Naive thymus-derived CD4-positive, alpha-beta T cell (primary cell): ENCODE results near the gene MTMR2. TPM values are rescaled to one million over a fixed set of nuclear protein-coding genes. Genes with fewer than 3 reads are reported as not detected.

Experiments
- ATAC-seq: fragments of 150-1000 bp; cut with Tn5 transposase; 2 replicates; pipeline ENCODE4 v1.10.0; 2021; ENCODE audit warnings: mild to moderate bottlenecking, moderate library complexity
- CTCF ChIA-PET: fragments of 350-600 bp; sonication (Branson Sonifier 250); formaldehyde crosslinking; loops from one replicate; lab custom pipeline; 2021; ENCODE audit warnings: antibody characterized with exemption; lab: Charles Lee
- POLR2A ChIA-PET: fragments of 350-600 bp; sonication (Branson Sonifier 250); formaldehyde crosslinking; loops from one replicate; lab custom pipeline; 2021; ENCODE audit warnings: antibody characterized with exemption, inconsistent platforms; lab: Charles Lee
- DNase-seq, 9 donors: peaks; one replicate each; pipeline versions ENCODE4 v3.0.0 to v3.0.0-alpha.2; 2020 to 2022; ENCODE audit warnings: mixed read lengths in 1 of 9
- H3K27ac ChIP-seq: one replicate; pipeline ENCODE4 v1.7.0; 2013; ENCODE audit warnings: mild to moderate bottlenecking, low read depth, low read length, moderate library complexity
- H3K27me3 ChIP-seq, 2 donors: one replicate each; pipeline ENCODE4 v1.7.0; 2013; ENCODE audit warnings: low read length in 2 of 2, mild to moderate bottlenecking in 2 of 2, moderate library complexity in 2 of 2; ENCODE audit not compliant: control insufficient read depth in 2 of 2, insufficient read depth in 2 of 2
- H3K36me3 ChIP-seq, 3 experiments: 1 replicate in 2 of 3; 2 replicates in 1 of 3; pipeline ENCODE4 v1.7.0; 2013; ENCODE audit warnings: low read length in 3 of 3, mild to moderate bottlenecking in 3 of 3, moderate library complexity in 1 of 3; ENCODE audit not compliant: insufficient read depth in 3 of 3, control insufficient read depth in 2 of 3
- H3K4me1 ChIP-seq, 2 donors: one replicate each; pipeline ENCODE4 v1.7.0; 2013; ENCODE audit warnings: low read length in 2 of 2, mild to moderate bottlenecking in 2 of 2, moderate library complexity in 1 of 2; ENCODE audit not compliant: control insufficient read depth in 2 of 2, insufficient read depth in 2 of 2
- H3K4me3 ChIP-seq: 2 replicates; pipeline ENCODE4 v1.7.0; 2013; ENCODE audit warnings: mild to moderate bottlenecking, low read length
- H3K9me3 ChIP-seq, 3 experiments: 1 replicate in 2 of 3; 2 replicates in 1 of 3; pipeline ENCODE4 v1.7.0; 2013; ENCODE audit warnings: low read length in 3 of 3; ENCODE audit not compliant: control insufficient read depth in 2 of 3
- H3K27ac Mint-ChIP-seq, 9 donors: one replicate each; pipeline ENCODE4 v1.8.0; 2020 to 2022; ENCODE audit warnings: mixed read lengths in 9 of 9, mild to moderate bottlenecking in 8 of 9, moderate library complexity in 5 of 9, inconsistent platforms in 2 of 9
- H3K27me3 Mint-ChIP-seq, 5 donors: one replicate each; pipeline ENCODE4 v1.8.0; 2021 to 2022; ENCODE audit warnings: mixed read lengths in 5 of 5, mild to moderate bottlenecking in 1 of 5
- H3K36me3 Mint-ChIP-seq, 5 donors: one replicate each; pipeline ENCODE4 v1.8.0; 2020 to 2022; ENCODE audit warnings: mixed read lengths in 5 of 5, mild to moderate bottlenecking in 3 of 5, inconsistent platforms in 1 of 5
- H3K4me1 Mint-ChIP-seq, 7 donors: one replicate each; pipeline ENCODE4 v1.8.0; 2020 to 2022; ENCODE audit warnings: mixed read lengths in 7 of 7, mild to moderate bottlenecking in 3 of 7, inconsistent platforms in 1 of 7
- H3K4me3 Mint-ChIP-seq, 10 donors: one replicate each; pipeline ENCODE4 v1.8.0; 2020 to 2022; ENCODE audit warnings: mild to moderate bottlenecking in 10 of 10, mixed read lengths in 10 of 10, moderate library complexity in 6 of 10, inconsistent platforms in 2 of 10
- H3K9me3 Mint-ChIP-seq, 11 donors: one replicate each; pipeline ENCODE4 v1.8.0; 2020 to 2022; ENCODE audit warnings: mixed read lengths in 11 of 11, mild to moderate bottlenecking in 4 of 11, inconsistent platforms in 1 of 11, moderate library complexity in 1 of 11
- intact Hi-C, 2 donors: fragments of 100-400 bp; cut with micrococcal nuclease; formaldehyde crosslinking; loops; one replicate each; pipeline ENCODE4 v1.15.1; 2023
- polyA plus RNA-seq, 2 donors: library from polyadenylated mRNA; unstranded; fragments of 300-500 nt; fragmentation: Illumina TruSeq; gene quantifications; one replicate each; pipeline ENCODE4 v1.2.3, GENCODE V29; 2021
- total RNA-seq, 6 experiments: library from RNA in 5 of 6; stranded (reverse) in 5 of 6; gene quantifications; 1 replicate in 5 of 6; 2 replicates in 1 of 6; pipeline ENCODE4 v1.2.3 and lab custom pipeline; 2021 to 2026

MTMR2 gene
- total and polyA plus RNA-seq, 7 experiments from 2014 or later, result 5.9 to 20.8 (median 9.3) TPM

GRCh38 chr11:95948637-95949036 lies 24.7 kb upstream of the MTMR2 start:
- H3K27me3 Mint-ChIP-seq, result peaks cover 0 to 9% (median 0%) of the 10 kb centered on the region in 5 donors
- intact Hi-C loops, result no loop called here
- Histone ChIP-seq H3K4me1 (no peaks in the 10 kb centered on the region), H3K27ac (no peak overlapping the region), H3K27me3 (no peaks in the 10 kb centered on the region), H3K4me3 (no peak overlapping the region), H3K36me3 (no peaks in the 10 kb centered on the region), H3K9me3 (peaks cover 0 to 11% (median 4%) of the 10 kb centered on the region in 3 experiments)
- H3K4me1 Mint-ChIP-seq, result no peaks in the 10 kb centered on the region
- DNase-seq (no peak), ATAC-seq (no peak)
- H3K4me3 Mint-ChIP-seq, result no peak overlapping the region
- H3K36me3 Mint-ChIP-seq, result peaks cover 5 to 45% (median 27%) of the 10 kb centered on the region in 5 donors
- peaks cover 7 to 48% (median 19%) of the 10 kb centered on the region in 11 donors for H3K9me3 Mint-ChIP-seq
- H3K27ac Mint-ChIP-seq, result no peak overlapping the region
- CTCF ChIA-PET, result no interaction called here
- POLR2A ChIA-PET, result no interaction called here

- CTCF ChIA-PET, result no interaction called here
Observed at GRCh38 chr11:95944623-95945022, 20.7 kb upstream of the MTMR2 start.

DNA sequence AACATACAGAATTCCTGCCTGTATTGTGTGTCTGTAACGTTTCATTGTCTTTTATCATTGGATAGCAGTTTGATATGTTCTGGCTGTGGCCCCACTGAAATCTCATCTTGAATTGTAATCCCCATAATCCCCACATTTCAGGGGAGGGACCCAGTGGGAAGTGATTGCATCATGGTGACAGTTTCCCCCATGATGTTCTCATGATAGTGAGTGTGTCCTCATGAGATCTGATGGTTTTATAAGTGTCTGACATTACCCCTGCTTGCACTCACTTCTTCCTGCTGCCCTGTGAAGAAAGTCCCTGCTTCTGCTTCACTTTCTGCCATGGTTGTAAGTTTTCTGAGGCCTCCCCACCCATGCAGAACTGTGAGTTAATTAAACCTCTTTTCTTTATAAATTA lies 19.6 kb upstream of the MTMR2 start:
- DNase-seq (no peak), ATAC-seq (no peak)
- H3K27me3 Mint-ChIP-seq, result no peaks in the 10 kb centered on the region
- no peaks in the 10 kb centered on the region for H3K4me1 Mint-ChIP-seq
- H3K27ac Mint-ChIP-seq, result no peak overlapping the region
- ChIA-PET CTCF (interaction anchor here (0.5 kb wide), 1 partner anchor 441 kb away, joined by 4 read pairs; no protein-coding TSS in a partner anchor), POLR2A (no interaction called here)
- no peak overlapping the region for H3K4me3 ChIP-seq
- H3K4me1 ChIP-seq, result no peaks in the 10 kb centered on the region
- H3K36me3 ChIP-seq, result no peaks in the 10 kb centered on the region
- peaks cover 7 to 43% (median 14%) of the 10 kb centered on the region in 11 donors for H3K9me3 Mint-ChIP-seq
- no peak overlapping the region for H3K27ac ChIP-seq
- peaks cover 0 to 11% (median 4%) of the 10 kb centered on the region in 3 experiments for H3K9me3 ChIP-seq
- H3K36me3 Mint-ChIP-seq, result peaks cover 0 to 36% (median 22%) of the 10 kb centered on the region in 5 donors
- no peaks in the 10 kb centered on the region for H3K27me3 ChIP-seq
- H3K4me3 Mint-ChIP-seq, result no peak overlapping the region
- intact Hi-C loops, result no loop called here

More at GRCh38 chr11:95944623-95945022, 20.7 kb upstream of the MTMR2 start:
- H3K27me3 Mint-ChIP-seq, result peaks cover 0 to 9% (median 0%) of the 10 kb centered on the region in 5 donors
- H3K9me3 ChIP-seq, result peaks cover 0 to 11% (median 4%) of the 10 kb centered on the region in 3 experiments
- ATAC-seq (no peak), DNase-seq (no peak)
- H3K36me3 ChIP-seq, result no peaks in the 10 kb centered on the region
- no peaks in the 10 kb centered on the region for H3K27me3 ChIP-seq
- H3K27ac Mint-ChIP-seq, result no peak overlapping the region
- H3K27ac ChIP-seq, result no peak overlapping the region
- intact Hi-C loops, result no loop called here
- H3K4me1 Mint-ChIP-seq, result no peaks in the 10 kb centered on the region
- H3K9me3 Mint-ChIP-seq, result peaks cover 7 to 50% (median 19%) of the 10 kb centered on the region in 11 donors
- H3K4me3 Mint-ChIP-seq, result no peak overlapping the region
- H3K4me3 ChIP-seq, result no peak overlapping the region
- no peaks in the 10 kb centered on the region for H3K4me1 ChIP-seq
- POLR2A ChIA-PET, result no interaction called here
- peaks cover 5 to 45% (median 28%) of the 10 kb centered on the region in 5 donors for H3K36me3 Mint-ChIP-seq

DNA sequence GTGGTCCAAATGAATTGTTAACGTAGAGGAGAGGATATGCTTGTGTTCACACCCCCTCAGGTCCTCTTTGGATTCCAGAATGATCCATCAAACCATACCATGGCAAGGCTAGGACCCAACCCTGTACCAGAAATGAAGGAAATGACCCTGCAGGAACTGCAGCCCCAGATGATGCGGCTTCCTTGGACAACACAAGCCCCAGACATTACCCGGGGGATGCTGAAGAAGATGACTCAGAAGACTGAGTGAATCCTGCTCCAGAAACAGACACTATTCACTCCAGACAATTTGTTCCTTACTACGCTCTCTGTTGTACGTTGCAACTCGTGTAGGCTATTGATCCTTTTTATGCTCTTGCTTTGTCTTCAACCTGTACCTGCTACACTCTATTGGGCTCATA lies 15.2 kb upstream of the MTMR2 start:
- no peak overlapping the region for H3K4me3 ChIP-seq
- H3K4me3 Mint-ChIP-seq, result no peak overlapping the region
- no peaks in the 10 kb centered on the region for H3K27me3 Mint-ChIP-seq
- no peaks in the 10 kb centered on the region for H3K4me1 Mint-ChIP-seq
- CTCF ChIA-PET, result no interaction called here
- H3K4me1 ChIP-seq, result no peaks in the 10 kb centered on the region
- H3K36me3 Mint-ChIP-seq, result peaks cover 0 to 7% (median 5%) of the 10 kb centered on the region in 5 donors
- POLR2A ChIA-PET, result no interaction called here
- H3K27ac Mint-ChIP-seq, result no peak overlapping the region
- H3K9me3 ChIP-seq, result no peaks in the 10 kb centered on the region
- peaks cover 0 to 19% (median 6%) of the 10 kb centered on the region in 11 donors for H3K9me3 Mint-ChIP-seq
- no peak overlapping the region for H3K27ac ChIP-seq
- ATAC-seq, result no peak
- intact Hi-C loops, result no loop called here
- no peak for DNase-seq
- no peaks in the 10 kb centered on the region for H3K36me3 ChIP-seq
- no peaks in the 10 kb centered on the region for H3K27me3 ChIP-seq

GRCh38 chr11:95937358-95937757 lies 13.5 kb upstream of the MTMR2 start:
- ATAC-seq, result no peak

DNA sequence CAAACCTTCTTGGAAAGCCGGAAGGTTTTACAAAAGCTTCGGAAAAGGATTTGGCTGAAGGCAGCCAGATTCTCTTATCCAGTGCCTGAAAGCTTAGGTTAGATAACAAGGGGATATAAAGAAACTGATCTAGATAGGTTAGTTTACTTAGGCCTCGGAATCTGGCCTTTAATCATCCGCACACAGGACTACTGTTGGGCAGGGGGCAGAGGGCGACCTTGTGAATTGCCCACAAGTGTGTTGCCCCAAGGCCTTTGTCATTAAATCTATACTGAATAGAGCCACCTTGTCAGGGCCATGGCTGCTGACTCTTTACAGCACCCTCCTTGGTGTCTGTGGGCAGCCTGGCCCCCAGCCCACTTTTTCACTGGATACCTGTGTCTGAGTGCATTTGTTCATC lies 9.7 kb upstream of the MTMR2 start:
- no peaks in the 10 kb centered on the region for H3K4me1 ChIP-seq
- no peaks in the 10 kb centered on the region for H3K4me1 Mint-ChIP-seq
- CTCF ChIA-PET, result no interaction called here

More at GRCh38 chr11:95937358-95937757, 13.5 kb upstream of the MTMR2 start:
- CTCF ChIA-PET, result no interaction called here
- POLR2A ChIA-PET, result interaction anchor here (0.6 kb wide), 1 partner anchor 32 kb away, joined by 3 read pairs; no protein-coding TSS in a partner anchor
- peaks cover 0 to 3% (median 0%) of the 10 kb centered on the region in 5 donors for H3K36me3 Mint-ChIP-seq
- no peak overlapping the region for H3K4me3 ChIP-seq
- H3K4me3 Mint-ChIP-seq, result no peak overlapping the region
- no peak overlapping the region for H3K27ac ChIP-seq
- DNase-seq, result no peak
- no peak overlapping the region for H3K27ac Mint-ChIP-seq
- no peaks in the 10 kb centered on the region for H3K9me3 ChIP-seq
- H3K4me1 ChIP-seq, result no peaks in the 10 kb centered on the region
- H3K27me3 Mint-ChIP-seq, result peaks cover 0 to 8% (median 0%) of the 10 kb centered on the region in 5 donors
- H3K4me1 Mint-ChIP-seq, result no peaks in the 10 kb centered on the region
- intact Hi-C loops, result no loop called here
- no peaks in the 10 kb centered on the region for H3K36me3 ChIP-seq
- peaks cover 0 to 14% (median 4%) of the 10 kb centered on the region in 11 donors for H3K9me3 Mint-ChIP-seq
- H3K27me3 ChIP-seq, result no peaks in the 10 kb centered on the region

GRCh38 chr11:95931916-95932315 lies 8.0 kb upstream of the MTMR2 start:
- Mint-ChIP-seq H3K9me3 (peaks cover 2 to 34% (median 19%) of the 10 kb centered on the region in 11 donors), H3K27ac (no peak overlapping the region), H3K4me3 (no peak overlapping the region), H3K4me1 (no peaks in the 10 kb centered on the region), H3K27me3 (peaks cover 1 to 19% (median 9%) of the 10 kb centered on the region in 5 donors), H3K36me3 (peaks cover 2 to 14% (median 4%) of the 10 kb centered on the region in 5 donors)
- Histone ChIP-seq H3K27ac (no peak overlapping the region), H3K9me3 (peaks cover 0 to 7% (median 0%) of the 10 kb centered on the region in 3 experiments), H3K36me3 (no peaks in the 10 kb centered on the region), H3K27me3 (no peaks in the 10 kb centered on the region), H3K4me1 (no peaks in the 10 kb centered on the region), H3K4me3 (no peak overlapping the region)
- ATAC-seq (no peak), DNase-seq (no peak)
- intact Hi-C loops, result no loop called here
- ChIA-PET POLR2A (no interaction called here), CTCF (interaction anchor here (1.0 kb wide), 1 partner anchor 82 kb away, joined by 4 read pairs; no protein-coding TSS in a partner anchor)

More for the DNA sequence above, 9.7 kb upstream of the MTMR2 start:
- DNase-seq (no peak), ATAC-seq (no peak)
- intact Hi-C loops, result no loop called here
- peaks cover 2 to 38% (median 16%) of the 10 kb centered on the region in 11 donors for H3K9me3 Mint-ChIP-seq
- Histone ChIP-seq H3K27ac (no peak overlapping the region), H3K9me3 (peaks cover 0 to 7% (median 0%) of the 10 kb centered on the region in 3 experiments), H3K36me3 (no peaks in the 10 kb centered on the region), H3K27me3 (no peaks in the 10 kb centered on the region), H3K4me3 (no peak overlapping the region)
- POLR2A ChIA-PET, result interaction anchor here (0.5 kb wide), 1 partner anchor 461 kb away, joined by 4 read pairs; no protein-coding TSS in a partner anchor
- no peak overlapping the region for H3K4me3 Mint-ChIP-seq
- no peak overlapping the region for H3K27ac Mint-ChIP-seq
- H3K36me3 Mint-ChIP-seq, result peaks cover 0 to 14% (median 4%) of the 10 kb centered on the region in 5 donors
- peaks cover 0 to 19% (median 5%) of the 10 kb centered on the region in 5 donors for H3K27me3 Mint-ChIP-seq
